Mesodermal cell (in vitro differentiated cells): ENCODE data around the gene KRT73.

Source experiments
- H3K27ac ChIP-seq: 2 replicates; pipeline ENCODE4 v1.7.0; 2013; ENCODE audit warnings: mild to moderate bottlenecking, low read depth, low read length, moderate library complexity; ENCODE audit not compliant: severe bottlenecking
- H3K36me3 ChIP-seq: 2 replicates; pipeline ENCODE4 v1.7.1; 2013; ENCODE audit warnings: mild to moderate bottlenecking, low read length, moderate library complexity; ENCODE audit not compliant: control insufficient read depth, insufficient read depth
- H3K4me1 ChIP-seq: one replicate; pipeline ENCODE4 v1.7.1; 2013; ENCODE audit warnings: mild to moderate bottlenecking, low read length; ENCODE audit not compliant: insufficient read depth, control insufficient read depth, poor library complexity, severe bottlenecking
- H3K4me3 ChIP-seq: 2 replicates; pipeline ENCODE4 v1.7.0; 2013; ENCODE audit warnings: low read length, control low read depth, mild to moderate bottlenecking; ENCODE audit not compliant: insufficient read depth, poor library complexity, severe bottlenecking; ENCODE audit errors: extremely low read depth
- H3K9me3 ChIP-seq: 2 replicates; pipeline ENCODE4 v1.7.1; 2013; ENCODE audit warnings: mild to moderate bottlenecking, low read length, moderate library complexity; ENCODE audit not compliant: control insufficient read depth
- WGBS, 2 experiments: methylation state at CpG; one replicate each; pipeline ENCODE4 v1.1.5; 2013; ENCODE audit warnings: missing lambda C conversion rate in 2 of 2; ENCODE audit not compliant: insufficient coverage in 2 of 2; 5-methylcytosine and 5-hydroxymethylcytosine counted together

Gene KRT73

DNA sequence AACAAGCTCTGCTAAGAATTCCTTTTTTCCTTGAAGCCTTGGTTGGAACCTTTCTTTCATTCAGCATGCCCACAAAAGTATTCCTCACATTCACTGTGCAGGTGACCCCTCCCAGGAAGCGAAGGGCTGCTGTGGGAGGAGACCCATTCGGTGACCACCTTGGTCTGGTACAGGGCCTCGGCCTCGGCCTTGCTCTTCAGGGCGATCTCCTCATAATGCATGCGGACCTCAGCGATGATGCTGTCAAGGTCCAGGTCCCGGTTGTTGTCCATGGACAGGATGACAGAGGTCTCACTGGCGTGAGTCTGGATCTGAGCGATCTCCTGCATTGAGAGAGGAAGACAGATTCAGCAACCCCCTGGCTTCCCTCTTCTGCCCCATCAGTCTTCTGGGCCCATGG is 47.8 kb downstream of the KRT73 start:
- no peaks in the 10 kb centered on the region for H3K36me3 ChIP-seq
- no peak overlapping the region for H3K27ac ChIP-seq
- H3K9me3 ChIP-seq, result no peaks in the 10 kb centered on the region
- no peak overlapping the region for H3K4me3 ChIP-seq
- 97 to 98% methylated on average over 9 to 10 of the region's 10 CpGs for WGBS, 2 experiments
- no peaks in the 10 kb centered on the region for H3K4me1 ChIP-seq

DNA sequence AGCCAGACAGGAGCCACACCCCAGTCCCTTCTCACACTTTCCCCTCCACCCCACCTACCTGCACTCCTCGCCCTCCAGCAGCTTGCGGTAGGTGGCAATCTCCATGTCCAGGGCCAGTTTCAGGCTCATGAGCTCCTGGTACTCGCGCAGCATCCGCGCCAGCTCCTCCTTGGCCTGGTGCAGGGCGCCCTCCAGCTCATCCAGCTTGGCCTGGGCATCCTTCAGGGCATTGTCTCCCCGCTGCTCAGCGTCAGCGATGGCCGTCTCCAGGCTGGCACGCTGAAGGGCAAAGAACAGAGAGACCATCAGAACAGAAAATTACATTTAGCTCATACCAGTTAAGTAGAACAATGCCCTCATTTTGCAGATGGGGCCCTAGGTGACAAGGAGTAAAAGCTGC is 50.2 kb downstream of the KRT73 start:
- Histone ChIP-seq H3K27ac (no peak overlapping the region), H3K9me3 (no peaks in the 10 kb centered on the region), H3K36me3 (no peaks in the 10 kb centered on the region), H3K4me3 (no peak overlapping the region), H3K4me1 (no peaks in the 10 kb centered on the region)
- 95 to 97% methylated on average over 8 to 11 of the region's 12 CpGs for WGBS, 2 experiments

- 80 to 100% methylated on average over 1 to 6 of the region's 8 CpGs for WGBS, 2 experiments
- Histone ChIP-seq H3K36me3 (no peaks in the 10 kb centered on the region), H3K27ac (no peak overlapping the region), H3K4me1 (no peaks in the 10 kb centered on the region), H3K4me3 (no peak overlapping the region), H3K9me3 (no peaks in the 10 kb centered on the region)
Measured at GRCh38 chr12:52566847-52567291, 51.5 kb downstream of the KRT73 start.

- Histone ChIP-seq H3K27ac (no peak overlapping the region), H3K4me3 (no peak overlapping the region), H3K36me3 (no peaks in the 10 kb centered on the region), H3K9me3 (no peaks in the 10 kb centered on the region), H3K4me1 (no peaks in the 10 kb centered on the region)
- 83% methylated on average over 1 of the region's 1 CpG; no CpG with 5 or more reads in 1 of the 2 experiments for WGBS, 2 experiments
Measured at GRCh38 chr12:52564582-52564981, 53.8 kb downstream of the KRT73 start.

- 57 to 66% methylated on average over 2 of the region's 3 CpGs for WGBS, 2 experiments
- H3K4me3 ChIP-seq, result no peak overlapping the region
- no peaks in the 10 kb centered on the region for H3K36me3 ChIP-seq
- no peaks in the 10 kb centered on the region for H3K9me3 ChIP-seq
- H3K27ac ChIP-seq, result no peak overlapping the region
- no peaks in the 10 kb centered on the region for H3K4me1 ChIP-seq
Measured at GRCh38 chr12:52561880-52562449, 56.4 kb downstream of the KRT73 start.

GRCh38 chr12:52559979-52560378 is 58.4 kb downstream of the KRT73 start:
- WGBS, 2 experiments, result 88 to 94% methylated on average over 4 of the region's 4 CpGs
- Histone ChIP-seq H3K4me3 (no peak overlapping the region), H3K9me3 (no peaks in the 10 kb centered on the region), H3K36me3 (no peaks in the 10 kb centered on the region), H3K27ac (no peak overlapping the region), H3K4me1 (no peaks in the 10 kb centered on the region)

- no peaks in the 10 kb centered on the region for H3K9me3 ChIP-seq
- no peaks in the 10 kb centered on the region for H3K4me1 ChIP-seq
- no peak overlapping the region for H3K27ac ChIP-seq
- 76 to 92% methylated on average over 4 to 7 of the region's 8 CpGs for WGBS, 2 experiments
- H3K36me3 ChIP-seq, result no peaks in the 10 kb centered on the region
- H3K4me3 ChIP-seq, result no peak overlapping the region
Measured at GRCh38 chr12:52558781-52559445, 59.4 kb downstream of the KRT73 start.
